PC-9 (cell line): ENCODE results near the gene KCNJ16. TPM values are rescaled to one million over a fixed set of nuclear protein-coding genes. Genes with fewer than 3 reads are reported as not detected.

Experiments
- BruUV-seq: library from RNA; stranded (reverse); fragments of 400-500 nt; replicated peaks from 2 replicates; lab custom pipeline; 2021; lab: Mats Ljungman, UMichigan
- CTCF ChIA-PET: fragments of 300-600 bp; sonication (Branson Sonifier 250); formaldehyde crosslinking; loops from one replicate; lab custom pipeline; 2022; ENCODE audit warnings: antibody characterized with exemption; lab: Charles Lee
- POLR2A ChIA-PET: fragments of 300-600 bp; sonication (Branson Sonifier 250); formaldehyde crosslinking; loops from one replicate; lab custom pipeline; 2022; ENCODE audit warnings: antibody characterized with exemption; ENCODE audit not compliant: unreplicated experiment; lab: Charles Lee
- DNase-seq, 2 experiments: peaks; one replicate each; pipeline versions ENCODE4 v3.0.0 to v3.0.0-alpha.2; 2015 to 2022; ENCODE audit warnings: mixed read lengths in 1 of 2
- H2AFZ ChIP-seq: fragments of 200-600 bp; sonication (generic); 2 replicates; pipeline ENCODE4 v1.8.1; 2017; ENCODE audit warnings: antibody characterized with exemption
- H3F3A ChIP-seq: fragments of 200-600 bp; sonication (generic); 2 replicates; pipeline ENCODE4 v1.8.1; 2017; ENCODE audit warnings: antibody characterized with exemption, mild to moderate bottlenecking, low read depth; ENCODE audit not compliant: insufficient read depth
- H3K27ac ChIP-seq: fragments of 200-600 bp; sonication (generic); 2 replicates; pipeline ENCODE4 v1.6.1; 2016; ENCODE audit warnings: mixed run types
- H3K27me3 ChIP-seq: fragments of 200-600 bp; sonication (generic); 2 replicates; pipeline ENCODE4 v1.6.1; 2016; ENCODE audit warnings: low read depth, mixed run types; ENCODE audit not compliant: insufficient read depth
- H3K36me3 ChIP-seq: fragments of 200-600 bp; sonication (generic); 2 replicates; pipeline ENCODE4 v1.6.1; 2016; ENCODE audit warnings: low read depth, mixed run types
- H3K4me1 ChIP-seq: fragments of 200-600 bp; sonication (generic); replicated peaks from 2 replicates; pipeline ENCODE4 v1.6.1; 2016; ENCODE audit warnings: mixed run types; ENCODE audit not compliant: insufficient read depth
- H3K4me2 ChIP-seq: fragments of 200-600 bp; sonication (generic); 2 replicates; pipeline ENCODE4 v1.6.1; 2017; ENCODE audit warnings: mixed run types
- H3K4me3 ChIP-seq: fragments of 200-600 bp; sonication (generic); 2 replicates; pipeline ENCODE4 v1.6.1; 2016; ENCODE audit warnings: mixed run types
- H3K79me2 ChIP-seq: fragments of 200-600 bp; sonication (generic); 2 replicates; pipeline ENCODE4 v1.6.1; 2017; ENCODE audit warnings: low read depth, mixed run types
- H3K9me2 ChIP-seq: fragments of 200-600 bp; sonication (generic); 2 replicates; pipeline ENCODE4 v1.8.1; 2017; ENCODE audit warnings: mild to moderate bottlenecking; ENCODE audit not compliant: insufficient read depth
- H3K9me3 ChIP-seq: fragments of 200-600 bp; sonication (generic); 2 replicates; pipeline ENCODE4 v1.8.1; 2016; ENCODE audit warnings: low read depth; ENCODE audit not compliant: insufficient read depth
- H4K20me1 ChIP-seq: fragments of 200-600 bp; sonication (generic); 2 replicates; pipeline ENCODE4 v1.8.1; 2017; ENCODE audit not compliant: insufficient read depth
- CTCF ChIP-seq: fragments of 200-600 bp; sonication (generic); conservative IDR thresholded peaks from 2 replicates; pipeline ENCODE4 v1.6.1; 2017; ENCODE audit warnings: mixed run types, antibody characterized with exemption, mild to moderate bottlenecking, moderate library complexity
- EZH2 ChIP-seq: fragments of 200-600 bp; sonication (generic); IDR thresholded peaks from 2 replicates; pipeline ENCODE4 v1.8.0; 2017; ENCODE audit warnings: antibody characterized with exemption, low read depth
- intact Hi-C: fragments of 100-400 bp; cut with micrococcal nuclease; formaldehyde crosslinking; loops from one replicate; pipeline ENCODE4 v1.10.0; 2022; ENCODE audit not compliant: unreplicated experiment
- total RNA-seq: library from RNA; stranded (reverse); gene quantifications from 2 replicates; pipeline ENCODE4 v1.2.3, GENCODE V29; 2021

Gene KCNJ16
- total RNA-seq, 1 experiment from 2014 or later, result not detected

- Histone ChIP-seq H3K36me3 (no peaks in the 10 kb centered on the region), H3K4me3 (no peak overlapping the region), H3K9me2 (no peaks in the 10 kb centered on the region), H3K9me3 (no peaks in the 10 kb centered on the region), H3K27me3 (no peaks in the 10 kb centered on the region), H3F3A (no peaks in the 10 kb centered on the region), H3K4me1 (no peaks in the 10 kb centered on the region), H3K27ac (no peak overlapping the region), H3K79me2 (no peaks in the 10 kb centered on the region), H3K4me2 (no peak overlapping the region), H4K20me1 (no peaks in the 10 kb centered on the region), H2AFZ (no peak overlapping the region)
- BruUV-seq, result no TSS peak
- no peak for DNase-seq
- CTCF ChIA-PET, result no interaction called here
- TF ChIP-seq CTCF (no peak), EZH2 (no peak)
- intact Hi-C loops, result no loop called here
- POLR2A ChIA-PET, result no interaction called here
Observed at GRCh38 chr17:70059649-70060048, 15.4 kb upstream of the KCNJ16 start.

- no peaks in the 10 kb centered on the region for H4K20me1 ChIP-seq
- H3K9me3 ChIP-seq, result no peaks in the 10 kb centered on the region
- no peaks in the 10 kb centered on the region for H3K9me2 ChIP-seq
- intact Hi-C loops, result no loop called here
- POLR2A ChIA-PET, result no interaction called here
- DNase-seq, result no peak
- no peak for TF ChIP-seq CTCF
- TF ChIP-seq EZH2, result no peak
- no TSS peak for BruUV-seq
- no peaks in the 10 kb centered on the region for H3K79me2 ChIP-seq
- no peaks in the 10 kb centered on the region for H3K4me1 ChIP-seq
- no peak overlapping the region for H3K4me3 ChIP-seq
- no peaks in the 10 kb centered on the region for H3K27me3 ChIP-seq
- no peaks in the 10 kb centered on the region for H3F3A ChIP-seq
- no peak overlapping the region for H2AFZ ChIP-seq
- no peaks in the 10 kb centered on the region for H3K36me3 ChIP-seq
- no peak overlapping the region for H3K27ac ChIP-seq
- H3K4me2 ChIP-seq, result no peak overlapping the region
- CTCF ChIA-PET, result no interaction called here
Observed at GRCh38 chr17:70060415-70060814, 14.6 kb upstream of the KCNJ16 start.

GRCh38 chr17:70067134-70067533, 7.9 kb upstream of the KCNJ16 start:
- Histone ChIP-seq H3K9me2 (no peaks in the 10 kb centered on the region), H3K4me3 (no peak overlapping the region), H3K79me2 (no peaks in the 10 kb centered on the region), H2AFZ (no peak overlapping the region), H3K9me3 (no peaks in the 10 kb centered on the region), H3K36me3 (no peaks in the 10 kb centered on the region), H3K4me1 (peaks cover 10% of the 10 kb centered on the region), H3K4me2 (no peak overlapping the region), H3K27me3 (no peaks in the 10 kb centered on the region), H3K27ac (no peak overlapping the region), H4K20me1 (no peaks in the 10 kb centered on the region), H3F3A (no peaks in the 10 kb centered on the region; the same call in 1 of the 2 replicates)
- intact Hi-C loops, result no loop called here
- no TSS peak for BruUV-seq
- ChIA-PET POLR2A (no interaction called here), CTCF (no interaction called here)
- TF ChIP-seq CTCF (no peak), EZH2 (no peak)
- no peak for DNase-seq
